Motor neuron (in vitro differentiated cells): ENCODE results near the gene NLRP12. TPM values are rescaled to one million over a fixed set of nuclear protein-coding genes. Genes with fewer than 3 reads are reported as not detected.
"Not testable (repeated sequence)": the region's sequence is repeated elsewhere in the genome, so short reads cannot be mapped to it uniquely, and the experiment has no call there.

Source experiments
- ATAC-seq, 8 experiments: fragments of 200-7000 bp; cut with Tn5 transposase; replicated peaks in 6 of 8; 2 replicates each; pipeline ENCODE4 v1.8.0; 2021; ENCODE audit warnings: mild to moderate bottlenecking in 8 of 8, moderate library complexity in 8 of 8
- H3K27ac ChIP-seq, 2 donors: fragments of 250-450 bp; sonication (Bioruptor Pico); 2 replicates each; pipeline ENCODE4 v1.9.0; 2021; ENCODE audit warnings: antibody characterized with exemption in 2 of 2, mild to moderate bottlenecking in 2 of 2, moderate library complexity in 1 of 2
- H3K4me1 ChIP-seq, 2 donors: fragments of 250-450 bp; sonication (Bioruptor Pico); replicated peaks in 1 of 2; 2 replicates each; pipeline ENCODE4 v1.6.1; 2021; ENCODE audit warnings: antibody characterized with exemption in 2 of 2, mild to moderate bottlenecking in 2 of 2, moderate library complexity in 1 of 2
- H3K4me3 ChIP-seq, 5 donors: fragments of 250-450 bp; sonication (Bioruptor Pico); 2 replicates each; pipeline ENCODE4 v1.9.0; 2021; ENCODE audit warnings: antibody characterized with exemption in 5 of 5, mild to moderate bottlenecking in 5 of 5, moderate library complexity in 4 of 5
- WGBS, 10 experiments: fragments of 450-650 bp; shearing (Covaris generic); methylation state at CpG; one replicate each; pipeline ENCODE4 v1.0.0; 2022; 5-methylcytosine and 5-hydroxymethylcytosine counted together
- in situ Hi-C, 9 experiments: fragments of 400-800 bp; cut with MboI; loops; one replicate each; pipeline ENCODE4 v1.15.0; 2021; ENCODE audit warnings: low sequenced_read_pairs in 9 of 9, low pct_unique_long_range_greater_than_20kb in 2 of 9; ENCODE audit not compliant: unreplicated experiment in 9 of 9
- total RNA-seq, 8 experiments: library from RNA; unstranded; fragments of 300-600 nt; gene quantifications; 2 replicates each; pipeline versions ENCODE4 v1.2.3 to v1.2.4, GENCODE V29; 2022

The NLRP12 gene
- total RNA-seq, 8 experiments from 2014 or later, result 0.14 to 1.5 (median 0.52) TPM; not detected in 4

DNA sequence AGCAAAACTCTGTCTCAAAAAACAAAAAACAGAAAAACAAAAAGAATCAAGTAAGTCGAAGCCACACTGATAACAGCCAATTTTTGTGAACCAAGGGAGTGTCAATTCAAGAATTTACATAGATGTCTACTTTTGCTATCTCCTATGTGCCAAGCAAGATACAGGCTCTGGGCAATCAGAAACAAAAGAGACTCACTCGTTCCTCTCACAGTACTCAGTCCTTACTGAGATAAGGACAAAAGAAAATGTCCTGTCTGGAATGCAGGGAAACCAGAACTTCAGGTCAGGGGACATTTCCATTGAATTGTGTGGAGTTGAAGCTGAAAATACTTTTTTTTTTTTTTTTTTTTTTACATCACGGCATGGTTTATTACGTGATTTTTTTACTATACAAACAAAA is 53.0 kb downstream of the NLRP12 start:
- Histone ChIP-seq H3K4me1 (peaks cover 0 to 3% of the 10 kb centered on the region in 2 donors), H3K4me3 (no peak overlapping the region), H3K27ac (no peak overlapping the region)
- ATAC-seq, result no peak
- WGBS, 10 experiments, result 0 to 83% (median 56%) methylated on average over 1 to 4 of the region's 4 CpGs; no CpG with 5 or more reads in 1 of the 10 experiments
- in situ Hi-C loops, result no loop called here

DNA sequence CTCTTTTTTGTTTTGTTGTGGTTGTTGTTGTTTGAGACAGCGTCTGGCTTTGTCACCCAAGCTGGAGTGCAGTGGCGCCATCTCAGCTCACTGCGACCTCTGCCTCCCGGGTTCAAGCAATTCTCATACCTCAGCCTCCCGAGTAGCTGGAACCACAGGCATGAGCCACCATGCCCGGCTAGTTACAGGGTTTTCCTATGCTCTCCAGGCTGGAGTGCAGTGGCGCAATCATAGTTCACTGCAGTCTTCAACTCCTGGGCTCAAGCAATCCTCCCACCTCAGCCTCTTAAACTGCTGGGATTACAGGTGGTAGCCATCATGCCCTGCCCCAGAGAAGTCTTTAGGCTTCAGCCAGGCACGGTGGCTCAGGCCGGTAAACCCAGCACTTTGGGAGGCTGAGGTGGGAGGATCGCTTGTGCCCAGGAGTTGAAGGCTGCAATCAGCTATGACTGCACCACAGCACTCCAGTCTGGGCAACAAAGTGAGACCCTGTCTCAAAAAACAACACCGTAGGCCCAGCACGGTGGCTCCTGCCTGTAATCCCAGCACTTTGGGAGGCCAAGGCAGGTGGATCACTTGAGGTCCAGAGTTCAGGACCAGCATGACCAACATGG is 54.3 kb downstream of the NLRP12 start:
- H3K4me3 ChIP-seq, ATAC-seq, H3K4me1 ChIP-seq, H3K27ac ChIP-seq, in situ Hi-C loops: not testable (repeated sequence)
- 40 to 85% (median 60%) methylated on average over 1 to 9 of the region's 12 CpGs; no CpG with 5 or more reads in 6 of the 10 experiments for WGBS, 10 experiments

DNA sequence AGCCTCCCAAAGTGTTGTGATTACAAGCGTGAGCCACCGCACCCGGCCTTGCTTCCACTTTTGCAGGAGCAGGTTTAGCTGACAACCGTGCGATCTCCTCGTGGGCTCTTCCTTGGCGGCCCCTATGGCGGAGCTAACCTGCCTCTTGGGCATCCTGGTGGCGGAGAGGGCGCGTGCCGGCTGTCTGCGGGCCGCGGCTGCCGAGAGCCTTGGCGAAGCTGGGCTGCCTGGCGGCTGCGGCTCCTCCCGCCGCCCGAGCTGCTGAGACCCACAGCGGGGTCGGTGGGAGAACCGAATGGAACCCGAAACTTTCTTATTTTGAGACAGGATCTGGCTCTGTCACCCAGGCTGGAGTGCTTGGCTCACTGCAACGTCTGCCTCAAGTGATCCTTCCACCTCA is 55.7 kb downstream of the NLRP12 start:
- ATAC-seq, result no peak
- Histone ChIP-seq H3K27ac (no peak overlapping the region), H3K4me3 (no peak overlapping the region), H3K4me1 (no peaks in the 10 kb centered on the region)
- 71 to 93% (median 85%) methylated on average over 2 to 12 of the region's 27 CpGs; no CpG with 5 or more reads in 6 of the 10 experiments for WGBS, 10 experiments
- in situ Hi-C loops, result no loop called here

DNA sequence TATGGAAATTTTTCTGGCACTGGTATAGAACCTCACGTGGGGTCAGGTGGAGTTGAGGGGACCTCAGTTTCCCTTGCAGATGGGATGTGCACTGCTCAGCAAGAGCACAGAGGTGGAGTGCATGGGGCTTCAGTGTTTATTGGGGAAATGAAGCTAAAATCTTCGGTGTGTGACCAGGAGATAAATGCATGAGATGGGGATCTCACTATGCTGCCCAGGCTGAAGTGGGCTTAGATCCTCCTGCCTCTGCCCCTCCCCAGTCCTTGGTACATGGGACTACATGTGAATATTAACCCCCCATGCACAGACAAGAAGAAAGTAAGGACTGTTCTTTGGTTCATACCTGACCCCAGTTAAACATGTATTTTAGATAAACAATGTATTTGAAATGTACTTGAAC is 65.1 kb downstream of the NLRP12 start:
- WGBS, 10 experiments, result 100% methylated on average over 2 of the region's 2 CpGs; no CpG with 5 or more reads in 9 of the 10 experiments
- H3K4me3 ChIP-seq, H3K4me1 ChIP-seq, in situ Hi-C loops, H3K27ac ChIP-seq, ATAC-seq: not testable (repeated sequence)

Other genes with a start within 250 kb of the NLRP12 start
- gene DPRX, start 192.3 kb downstream of the NLRP12 start, total RNA-seq, result not detected
- gene MYADM, start 43.6 kb upstream of the NLRP12 start, total RNA-seq, result 10 to 100 TPM in 5 of 8 experiments, 1 to 10 TPM in 3; 2.1 to 26.7 (median 11.6) TPM
- gene PRKCG, start 57.9 kb upstream of the NLRP12 start, total RNA-seq, result 1 to 10 TPM in 4 of 8 experiments, under 1 TPM in 4; 0.10 to 2.4 (median 0.91) TPM
- 10 to 100 TPM in 4 of 8 experiments, 1 to 10 TPM in 1, under 1 TPM in 3; 0.27 to 26.3 (median 12.1) TPM for gene CACNG7, start 85.0 kb upstream of the NLRP12 start, total RNA-seq
- 1 to 10 TPM in 7 of 8 experiments, under 1 TPM in 1; 0.15 to 6.1 (median 1.6) TPM for gene CACNG8, start 138.6 kb upstream of the NLRP12 start, total RNA-seq
- gene CACNG6, start 167.3 kb upstream of the NLRP12 start, total RNA-seq, result 1 to 10 TPM in 4 of 8 experiments, under 1 TPM in 3, not detected in 1; 0.15 to 2.2 (median 1.0) TPM
- 1 to 10 TPM in 1 of 8 experiments, not detected in 7; 1.7 TPM for gene VSTM1, start 239.6 kb upstream of the NLRP12 start, total RNA-seq